ENCODE data around the gene COA5. TPM values are rescaled to one million over a fixed set of nuclear protein-coding genes. Genes with fewer than 3 reads are reported as not detected.

Gene COA5
- total and polyA plus RNA-seq, 2 experiments from 2014 or later = 48.8 to 58.4 TPM

DNA sequence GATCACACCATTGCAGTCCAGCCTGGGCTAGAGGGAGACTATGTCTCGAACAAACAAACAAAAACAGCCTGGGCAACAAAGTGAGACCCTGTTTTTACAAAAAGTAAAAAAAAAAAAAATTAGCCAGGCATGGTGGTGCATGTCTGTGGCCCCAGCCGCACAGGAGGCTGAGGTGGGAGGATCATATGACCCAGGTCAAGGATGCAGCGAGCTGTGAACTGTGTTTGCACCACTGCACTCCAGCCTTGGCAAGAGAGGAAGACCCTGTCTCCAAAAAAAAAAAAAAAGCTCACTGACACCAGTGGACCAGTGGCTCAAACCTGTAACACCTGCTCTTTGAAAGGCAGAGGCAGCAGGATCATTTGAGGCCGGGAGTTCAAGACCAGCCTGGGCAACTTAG is 40.1 kb upstream of the COA5 start:
- no peak for DNase-seq (ENCODE audit: low spot score)
- Histone ChIP-seq H3K79me2 (no peaks in the 10 kb centered on the region), H2AFZ (no peak overlapping the region), H3K9me2 (replicated peaks; ENCODE audit: insufficient read depth) (no peaks in the 10 kb centered on the region), H3K4me1 (ENCODE audit: insufficient read depth) (no peaks in the 10 kb centered on the region), H4K20me1 (ENCODE audit: insufficient read depth, poor library complexity, severe bottlenecking) (no peaks in the 10 kb centered on the region), H3K9me3 (ENCODE audit: low read depth) (no peaks in the 10 kb centered on the region), H3K27ac (no peak overlapping the region), H3K4me2 (no peak overlapping the region), H3K27me3 (no peaks in the 10 kb centered on the region), H3K4me3 (no peak overlapping the region), H3K36me3 (replicated peaks; ENCODE audit: insufficient read depth, low read depth) (no peaks in the 10 kb centered on the region)
- 98% methylated on average over 4 of the region's 4 CpGs for WGBS (ENCODE audit: low lambda C conversion rate, missing lambda C conversion rate)
- no peak for TF ChIP-seq EZH2phosphoT487 (IDR thresholded peaks at IDR 0.05; ENCODE audit: low read depth, severe bottlenecking, unreplicated experiment)
- TF ChIP-seq CTCF (IDR thresholded peaks at IDR 0.05; ENCODE audit: poor library complexity) = no peak
- TF ChIP-seq EZH2 (IDR thresholded peaks at IDR 0.05; ENCODE audit: borderline replicate concordance) = no peak

DNA sequence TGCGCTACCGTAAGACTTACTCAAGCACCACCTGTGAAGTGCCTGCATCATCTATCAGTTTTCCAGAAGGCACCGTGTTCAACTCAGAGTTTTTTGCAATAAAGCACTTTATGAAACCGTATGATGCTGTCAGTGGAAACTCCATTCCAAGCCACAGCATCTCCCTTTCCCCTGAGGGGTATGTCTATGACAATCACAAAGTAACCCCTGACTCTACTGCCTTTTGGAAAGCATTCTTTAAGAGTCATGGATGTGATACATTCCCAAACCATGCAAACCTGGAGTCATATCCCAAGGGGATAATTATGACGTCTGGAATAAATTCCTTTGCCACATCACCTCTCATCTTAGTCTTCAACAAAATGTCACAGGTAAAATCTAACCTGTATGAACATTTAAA is 39.3 kb upstream of the COA5 start:
- Histone ChIP-seq H3K27ac (no peak overlapping the region), H3K36me3 (replicated peaks; ENCODE audit: insufficient read depth, low read depth) (no peaks in the 10 kb centered on the region), H3K4me1 (ENCODE audit: insufficient read depth) (no peaks in the 10 kb centered on the region), H3K9me3 (ENCODE audit: low read depth) (no peaks in the 10 kb centered on the region), H4K20me1 (ENCODE audit: insufficient read depth, poor library complexity, severe bottlenecking) (no peaks in the 10 kb centered on the region), H3K4me3 (no peak overlapping the region), H3K9me2 (replicated peaks; ENCODE audit: insufficient read depth) (no peaks in the 10 kb centered on the region), H3K79me2 (no peaks in the 10 kb centered on the region), H3K4me2 (no peak overlapping the region), H2AFZ (no peak overlapping the region), H3K27me3 (no peaks in the 10 kb centered on the region)
- DNase-seq (ENCODE audit: low spot score) = no peak
- TF ChIP-seq EZH2phosphoT487 (IDR thresholded peaks at IDR 0.05; ENCODE audit: low read depth, severe bottlenecking, unreplicated experiment) (no peak), CTCF (IDR thresholded peaks at IDR 0.05; ENCODE audit: poor library complexity) (no peak), EZH2 (IDR thresholded peaks at IDR 0.05; ENCODE audit: borderline replicate concordance) (no peak)
- WGBS (ENCODE audit: low lambda C conversion rate, missing lambda C conversion rate) = 90% methylated on average over 5 of the region's 5 CpGs

- WGBS (ENCODE audit: low lambda C conversion rate, missing lambda C conversion rate) = 90% methylated on average over 5 of the region's 5 CpGs
- no peaks in the 10 kb centered on the region for H3K36me3 ChIP-seq (replicated peaks; ENCODE audit: insufficient read depth, low read depth)
- no peak for DNase-seq (ENCODE audit: low spot score)
These were observed 35.3 kb upstream of the COA5 start for GRCh38 chr2:98643496-98644100.

More at GRCh38 chr2:98643496-98644100, 35.3 kb upstream of the COA5 start:
- Histone ChIP-seq H3K9me3 (ENCODE audit: low read depth) (no peaks in the 10 kb centered on the region), H2AFZ (no peak overlapping the region), H3K4me3 (no peak overlapping the region), H3K4me1 (ENCODE audit: insufficient read depth) (no peaks in the 10 kb centered on the region), H3K27me3 (no peaks in the 10 kb centered on the region), H3K79me2 (no peaks in the 10 kb centered on the region), H3K27ac (no peak overlapping the region), H3K9me2 (replicated peaks; ENCODE audit: insufficient read depth) (no peaks in the 10 kb centered on the region), H4K20me1 (ENCODE audit: insufficient read depth, poor library complexity, severe bottlenecking) (no peaks in the 10 kb centered on the region), H3K4me2 (no peak overlapping the region)
- TF ChIP-seq EZH2phosphoT487 (IDR thresholded peaks at IDR 0.05; ENCODE audit: low read depth, severe bottlenecking, unreplicated experiment) (no peak), CTCF (IDR thresholded peaks at IDR 0.05; ENCODE audit: poor library complexity) (no peak), EZH2 (IDR thresholded peaks at IDR 0.05; ENCODE audit: borderline replicate concordance) (no peak)
